DOHH2 (cell line): Measurements from ENCODE around the gene CRYBG3.

Experiments used
- H3F3A ChIP-seq: fragments of 200-600 bp; sonication (generic), shearing (Covaris generic); 2 replicates; pipeline ENCODE4 v1.6.0; 2016; ENCODE audit warnings: antibody characterized with exemption, mild to moderate bottlenecking; ENCODE audit not compliant: control insufficient read depth, insufficient read depth
- H3K27ac ChIP-seq: fragments of 200-600 bp; sonication (generic); 2 replicates; pipeline ENCODE4 v1.5.1; 2014; ENCODE audit warnings: low read depth, mild to moderate bottlenecking, low read length, moderate library complexity
- H3K27me3 ChIP-seq: fragments of 200-600 bp; sonication (generic); 2 replicates; pipeline ENCODE4 v1.6.1; 2014; ENCODE audit warnings: mild to moderate bottlenecking, low read length, mixed read lengths; ENCODE audit not compliant: control insufficient read depth
- H3K36me3 ChIP-seq: fragments of 200-600 bp; sonication (generic); 2 replicates; pipeline ENCODE4 v1.6.1; 2014; ENCODE audit warnings: mild to moderate bottlenecking, low read length, moderate library complexity, mixed read lengths; ENCODE audit not compliant: control insufficient read depth
- H3K4me1 ChIP-seq: fragments of 200-600 bp; sonication (generic); 2 replicates; pipeline ENCODE4 v1.6.1; 2014; ENCODE audit warnings: mild to moderate bottlenecking, low read length, mixed read lengths; ENCODE audit not compliant: control insufficient read depth
- H3K4me2 ChIP-seq: fragments of 200-600 bp; sonication (generic); 2 replicates; pipeline ENCODE4 v1.6.0; 2014; ENCODE audit warnings: mild to moderate bottlenecking, low read length, moderate library complexity
- H3K4me3 ChIP-seq: fragments of 200-600 bp; sonication (generic); 2 replicates; pipeline ENCODE4 v1.5.1; 2014; ENCODE audit warnings: mild to moderate bottlenecking, low read length, mixed read lengths
- H3K79me2 ChIP-seq: fragments of 200-600 bp; sonication (generic); 2 replicates; pipeline ENCODE4 v1.6.1; 2014; ENCODE audit warnings: mild to moderate bottlenecking, low read length, mixed read lengths; ENCODE audit not compliant: control insufficient read depth
- H3K9me2 ChIP-seq: fragments of 200-600 bp; sonication (generic); replicated peaks from 2 replicates; pipeline ENCODE4 v1.6.1; 2014; ENCODE audit warnings: mild to moderate bottlenecking, low read length, mixed read lengths; ENCODE audit not compliant: control insufficient read depth
- H3K9me3 ChIP-seq: fragments of 200-600 bp; sonication (generic); 2 replicates; pipeline ENCODE4 v1.6.1; 2014; ENCODE audit warnings: antibody characterized with exemption, low read length, mixed read lengths; ENCODE audit not compliant: control insufficient read depth, insufficient read depth
- H4K20me1 ChIP-seq: fragments of 200-600 bp; sonication (generic); 2 replicates; pipeline ENCODE4 v1.6.0; 2014; ENCODE audit warnings: low read depth, mild to moderate bottlenecking, antibody characterized with exemption, low read length, moderate library complexity; ENCODE audit not compliant: control insufficient read depth, insufficient read depth
- EZH2phosphoT487 ChIP-seq: fragments of 200-600 bp; sonication (generic); IDR thresholded peaks from 2 replicates; pipeline ENCODE4 v1.6.1; 2017; ENCODE audit warnings: borderline replicate concordance, mild to moderate bottlenecking, antibody characterized with exemption, low read length, moderate library complexity, mixed read lengths
- TF ChIP-seq, protein P1 (sequence below): fragments of 200-600 bp; sonication (generic); IDR thresholded peaks from one replicate; pipeline ENCODE4 v1.5.1; 2014; ENCODE audit warnings: antibody characterized with exemption, mild to moderate bottlenecking, low read depth, low read length; ENCODE audit not compliant: poor library complexity, severe bottlenecking

Gene CRYBG3

DNA sequence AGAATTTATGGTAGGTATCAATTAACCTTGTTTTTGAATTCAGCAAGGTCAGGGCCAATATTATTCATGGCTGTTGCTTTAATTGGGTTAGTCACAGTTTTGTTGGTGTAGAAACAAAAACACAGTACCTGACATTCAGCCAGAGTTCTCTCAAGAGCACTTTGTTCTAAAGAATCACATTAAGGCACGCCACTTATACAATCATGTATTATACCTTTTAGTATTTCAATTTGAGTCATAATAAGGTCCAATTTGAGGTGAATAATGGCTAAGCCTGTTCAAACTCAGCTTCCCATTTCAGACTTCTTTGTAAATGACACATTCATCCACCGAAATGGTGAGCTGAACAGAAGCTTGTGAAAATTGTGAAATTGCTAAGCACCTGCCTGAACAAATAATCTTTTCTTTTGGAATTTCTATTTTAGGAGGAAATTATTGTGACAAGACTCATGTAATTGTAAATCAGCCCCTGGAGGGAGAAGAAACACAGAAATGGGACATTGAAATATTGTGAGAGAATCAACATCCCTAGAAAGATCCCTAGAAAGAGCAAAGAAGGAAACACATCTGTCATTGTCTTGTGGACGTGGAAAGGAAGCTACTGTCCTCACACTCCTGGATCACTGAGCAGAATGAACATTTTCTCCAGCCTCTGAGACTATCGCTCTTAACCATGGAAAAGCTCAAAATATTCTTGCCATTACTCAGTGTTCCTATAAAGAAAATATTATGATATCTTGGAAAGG, 121.2 kb downstream of the CRYBG3 start:
- Histone ChIP-seq H3K9me3 (no peaks in the 10 kb centered on the region), H4K20me1 (no peaks in the 10 kb centered on the region), H3K79me2 (no peaks in the 10 kb centered on the region), H3K4me3 (no peak overlapping the region), H3K9me2 (no peaks in the 10 kb centered on the region), H3K27me3 (no peaks in the 10 kb centered on the region), H3F3A (no peaks in the 10 kb centered on the region), H3K4me1 (no peaks in the 10 kb centered on the region), H3K27ac (no peak overlapping the region), H3K4me2 (no peak overlapping the region), H3K36me3 (peaks cover 47% of the 10 kb centered on the region)
- TF ChIP-seq, protein P1, sequence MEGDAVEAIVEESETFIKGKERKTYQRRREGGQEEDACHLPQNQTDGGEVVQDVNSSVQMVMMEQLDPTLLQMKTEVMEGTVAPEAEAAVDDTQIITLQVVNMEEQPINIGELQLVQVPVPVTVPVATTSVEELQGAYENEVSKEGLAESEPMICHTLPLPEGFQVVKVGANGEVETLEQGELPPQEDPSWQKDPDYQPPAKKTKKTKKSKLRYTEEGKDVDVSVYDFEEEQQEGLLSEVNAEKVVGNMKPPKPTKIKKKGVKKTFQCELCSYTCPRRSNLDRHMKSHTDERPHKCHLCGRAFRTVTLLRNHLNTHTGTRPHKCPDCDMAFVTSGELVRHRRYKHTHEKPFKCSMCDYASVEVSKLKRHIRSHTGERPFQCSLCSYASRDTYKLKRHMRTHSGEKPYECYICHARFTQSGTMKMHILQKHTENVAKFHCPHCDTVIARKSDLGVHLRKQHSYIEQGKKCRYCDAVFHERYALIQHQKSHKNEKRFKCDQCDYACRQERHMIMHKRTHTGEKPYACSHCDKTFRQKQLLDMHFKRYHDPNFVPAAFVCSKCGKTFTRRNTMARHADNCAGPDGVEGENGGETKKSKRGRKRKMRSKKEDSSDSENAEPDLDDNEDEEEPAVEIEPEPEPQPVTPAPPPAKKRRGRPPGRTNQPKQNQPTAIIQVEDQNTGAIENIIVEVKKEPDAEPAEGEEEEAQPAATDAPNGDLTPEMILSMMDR, result no peak
- TF ChIP-seq EZH2phosphoT487, result no peak

DNA sequence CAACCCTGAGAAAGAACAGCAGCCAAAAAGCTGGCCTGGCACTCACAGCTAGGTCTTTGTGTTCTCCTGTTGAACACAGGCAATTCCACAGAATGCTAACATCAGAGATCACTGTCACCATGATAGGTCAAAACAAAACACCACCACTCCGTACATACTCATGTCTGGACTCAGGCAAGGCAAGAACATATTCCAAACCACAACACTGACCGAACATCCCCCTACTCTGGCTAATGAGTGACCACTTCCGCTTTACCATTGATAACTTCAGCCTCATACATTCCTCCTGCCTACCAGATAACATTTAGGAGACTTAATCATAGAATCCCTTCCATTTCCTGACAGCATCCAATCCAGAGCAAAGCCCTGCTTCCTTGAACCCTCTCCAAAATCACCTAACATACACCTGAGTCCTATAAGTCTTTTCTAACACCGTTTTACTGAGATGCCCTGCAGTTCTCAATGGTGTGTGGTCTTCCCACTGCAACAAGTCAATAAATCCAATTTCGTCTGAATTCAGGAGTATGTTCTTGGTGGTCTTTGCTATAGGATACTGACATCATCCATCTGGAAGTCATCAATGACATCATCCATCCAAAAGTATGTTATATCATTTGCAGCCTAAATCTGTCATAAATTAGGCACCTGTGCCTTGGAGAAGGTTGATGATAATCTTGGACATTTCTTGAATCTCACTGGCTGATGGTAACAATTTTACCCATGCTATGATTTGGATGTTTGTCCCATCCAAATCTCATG, 126.7 kb downstream of the CRYBG3 start:
- no peak overlapping the region for H3K27ac ChIP-seq
- H3K4me1 ChIP-seq, result no peaks in the 10 kb centered on the region
- no peaks in the 10 kb centered on the region for H3K9me2 ChIP-seq
- H3K27me3 ChIP-seq, result no peaks in the 10 kb centered on the region
- H3F3A ChIP-seq, result no peaks in the 10 kb centered on the region
- H3K9me3 ChIP-seq, result no peaks in the 10 kb centered on the region
- H3K79me2 ChIP-seq, result no peaks in the 10 kb centered on the region
- TF ChIP-seq, protein P1, result no peak
- no peak for TF ChIP-seq EZH2phosphoT487
- H3K4me3 ChIP-seq, result no peak overlapping the region
- no peaks in the 10 kb centered on the region for H4K20me1 ChIP-seq
- peaks cover 92% of the 10 kb centered on the region for H3K36me3 ChIP-seq
- no peak overlapping the region for H3K4me2 ChIP-seq

DNA sequence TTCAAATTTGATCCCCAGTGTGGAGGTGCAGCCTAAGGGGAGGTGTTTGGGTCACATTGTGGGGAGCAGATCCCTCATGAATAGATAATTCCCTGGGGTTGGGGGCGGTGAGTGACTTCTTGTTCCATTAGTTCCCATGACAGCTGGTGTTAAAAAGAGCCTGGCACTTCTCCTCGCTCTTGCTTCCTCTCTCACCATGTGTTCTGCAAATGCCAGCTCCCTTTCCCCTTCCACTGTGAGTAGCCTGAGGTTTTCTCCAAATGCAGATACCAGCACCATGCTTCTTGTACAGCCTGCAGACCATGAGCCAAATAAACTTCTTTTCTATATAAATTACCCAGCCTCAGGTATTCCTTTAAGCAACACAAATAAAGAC, 127.3 kb downstream of the CRYBG3 start:
- no peaks in the 10 kb centered on the region for H4K20me1 ChIP-seq
- H3K27ac ChIP-seq, result no peak overlapping the region
- H3K4me1 ChIP-seq, result no peaks in the 10 kb centered on the region
- H3K9me2 ChIP-seq, result no peaks in the 10 kb centered on the region
- no peaks in the 10 kb centered on the region for H3F3A ChIP-seq
- H3K4me3 ChIP-seq, result no peak overlapping the region
- H3K9me3 ChIP-seq, result no peaks in the 10 kb centered on the region
- no peaks in the 10 kb centered on the region for H3K27me3 ChIP-seq
- TF ChIP-seq, protein P1, result no peak
- TF ChIP-seq EZH2phosphoT487, result no peak
- H3K36me3 ChIP-seq, result peaks cover 90% of the 10 kb centered on the region
- no peak overlapping the region for H3K4me2 ChIP-seq
- no peaks in the 10 kb centered on the region for H3K79me2 ChIP-seq
